BLaER1 treated with 17β-estradiol and CSF1 and Interleukin-3, amounts not matched to agents 10 nM and 100 nM (cell line): ENCODE results near the gene PPP1R12B.
"Not testable (repeated sequence)": the region's sequence is repeated elsewhere in the genome, so short reads cannot be mapped to it uniquely, and the experiment has no call there.

Source experiments
- H3K27ac ChIP-seq, 11 experiments: shearing (Covaris generic); formaldehyde crosslinking; 2 replicates each; pipeline ENCODE4 v1.8.1; 2022
- H3K27me3 ChIP-seq, 11 experiments: shearing (Covaris generic); formaldehyde crosslinking; 2 replicates each; pipeline ENCODE4 v1.8.1; 2022
- H3K36me3 ChIP-seq, 11 experiments: shearing (Covaris generic); formaldehyde crosslinking; 2 replicates each; pipeline ENCODE4 v1.8.1; 2022
- H3K4me1 ChIP-seq, 10 experiments: shearing (Covaris generic); formaldehyde crosslinking; 2 replicates each; pipeline ENCODE4 v1.8.1; 2022
- H3K4me2 ChIP-seq, 11 experiments: shearing (Covaris generic); formaldehyde crosslinking; 2 replicates each; pipeline ENCODE4 v1.8.1; 2022
- H3K4me3 ChIP-seq, 10 experiments: shearing (Covaris generic); formaldehyde crosslinking; 2 replicates each; pipeline ENCODE4 v1.8.1; 2022
- H3K9ac ChIP-seq, 11 experiments: shearing (Covaris generic); formaldehyde crosslinking; 2 replicates each; pipeline ENCODE4 v1.8.1; 2022
- H3K9me3 ChIP-seq, 11 experiments: shearing (Covaris generic); formaldehyde crosslinking; replicated peaks in 1 of 11; 2 replicates each; pipeline ENCODE4 v1.8.1; 2022
- H4K20me1 ChIP-seq, 11 experiments: shearing (Covaris generic); formaldehyde crosslinking; 2 replicates each; pipeline ENCODE4 v1.8.1; 2022
- Cebpa-rat ChIP-seq, 11 experiments: shearing (Covaris generic); IDR thresholded peaks; 2 replicates each; pipeline ENCODE4 v1.8.1; 2022

Gene PPP1R12B

GRCh38 chr1:202410854-202411357, 62.4 kb downstream of the PPP1R12B start:
- peak overlapping the region in 4 of 11 experiments; percentile 31 to 44 (median 34); a peak in 5 of 22 replicates for H3K4me2 ChIP-seq
- H3K4me1 ChIP-seq, result peaks cover 4 to 12% (median 9%) of the 10 kb centered on the region in 10 experiments; a peak in 13 of 20 replicates
- H4K20me1 ChIP-seq, result peaks cover 0 to 35% (median 0%) of the 10 kb centered on the region in 11 experiments; a peak in 3 of 22 replicates
- H3K36me3 ChIP-seq, H3K9me3 ChIP-seq, H3K9ac ChIP-seq, H3K27me3 ChIP-seq, H3K27ac ChIP-seq, H3K4me3 ChIP-seq: not testable (repeated sequence)

- H3K36me3 ChIP-seq, result no peaks in the 10 kb centered on the region
- H4K20me1 ChIP-seq, result peaks cover 0 to 29% (median 0%) of the 10 kb centered on the region in 11 experiments; a peak in 3 of 22 replicates
- H3K4me3 ChIP-seq, result no peak overlapping the region
- peaks cover 4 to 12% (median 9%) of the 10 kb centered on the region in 10 experiments; a peak in 13 of 20 replicates for H3K4me1 ChIP-seq
- no peaks in the 10 kb centered on the region for H3K27me3 ChIP-seq
- no peak for TF ChIP-seq Cebpa-rat (IDR thresholded peaks at IDR 0.05)
- H3K9me3 ChIP-seq, result no peaks in the 10 kb centered on the region
- H3K4me2 ChIP-seq, result no peak overlapping the region; a peak in 1 of 22 replicates
- H3K9ac ChIP-seq, result no peak overlapping the region
- no peak overlapping the region for H3K27ac ChIP-seq
Observed at GRCh38 chr1:202411422-202411821, 62.9 kb downstream of the PPP1R12B start.

- Histone ChIP-seq H4K20me1 (peaks cover 0 to 25% (median 0%) of the 10 kb centered on the region in 11 experiments; a peak in 3 of 22 replicates), H3K4me1 (peaks cover 4 to 12% (median 9%) of the 10 kb centered on the region in 10 experiments; a peak in 13 of 20 replicates)
- H3K9me3 ChIP-seq, H3K4me2 ChIP-seq, H3K9ac ChIP-seq, H3K36me3 ChIP-seq, H3K4me3 ChIP-seq, H3K27me3 ChIP-seq, H3K27ac ChIP-seq: not testable (repeated sequence)
Observed at GRCh38 chr1:202412421-202412820, 63.9 kb downstream of the PPP1R12B start.

GRCh38 chr1:202416641-202417040, 68.1 kb downstream of the PPP1R12B start:
- Histone ChIP-seq H3K9ac (no peak overlapping the region), H3K36me3 (no peaks in the 10 kb centered on the region; a peak in 2 of 22 replicates), H3K27me3 (no peaks in the 10 kb centered on the region), H3K4me3 (no peak overlapping the region), H4K20me1 (peaks cover 0 to 15% (median 0%) of the 10 kb centered on the region in 11 experiments; a peak in 2 of 22 replicates), H3K4me2 (no peak overlapping the region), H3K4me1 (no peaks in the 10 kb centered on the region), H3K27ac (no peak overlapping the region), H3K9me3 (no peaks in the 10 kb centered on the region)
- TF ChIP-seq Cebpa-rat (IDR thresholded peaks at IDR 0.05), result no peak

- not testable (repeated sequence) for H3K4me3 ChIP-seq, H4K20me1 ChIP-seq, H3K9ac ChIP-seq, H3K27me3 ChIP-seq, H3K27ac ChIP-seq, H3K4me2 ChIP-seq, H3K4me1 ChIP-seq, H3K36me3 ChIP-seq, H3K9me3 ChIP-seq
Observed at GRCh38 chr1:202417141-202417540, 68.6 kb downstream of the PPP1R12B start.

GRCh38 chr1:202417762-202418201, 69.3 kb downstream of the PPP1R12B start:
- not testable (repeated sequence) for H3K4me3 ChIP-seq, H3K27ac ChIP-seq, H4K20me1 ChIP-seq

GRCh38 chr1:202419731-202420130, 71.2 kb downstream of the PPP1R12B start:
- H3K4me1 ChIP-seq, H3K36me3 ChIP-seq, H3K4me2 ChIP-seq, H3K9ac ChIP-seq, H4K20me1 ChIP-seq, H3K27me3 ChIP-seq, H3K4me3 ChIP-seq, H3K27ac ChIP-seq, H3K9me3 ChIP-seq: not testable (repeated sequence)

More at GRCh38 chr1:202417762-202418201, 69.3 kb downstream of the PPP1R12B start:
- H3K27me3 ChIP-seq, H3K9me3 ChIP-seq, H3K9ac ChIP-seq, H3K4me2 ChIP-seq, H3K4me1 ChIP-seq, H3K36me3 ChIP-seq: not testable (repeated sequence)

- not testable (repeated sequence) for H3K4me3 ChIP-seq, H3K36me3 ChIP-seq, H3K4me1 ChIP-seq, H3K9ac ChIP-seq, H3K27me3 ChIP-seq, H3K9me3 ChIP-seq, H4K20me1 ChIP-seq, H3K4me2 ChIP-seq, H3K27ac ChIP-seq
Observed at GRCh38 chr1:202420422-202421094, 72.1 kb downstream of the PPP1R12B start.

- not testable (repeated sequence) for H3K4me3 ChIP-seq, H3K36me3 ChIP-seq, H3K27ac ChIP-seq, H3K4me1 ChIP-seq, H3K9me3 ChIP-seq, H3K9ac ChIP-seq, H4K20me1 ChIP-seq, H3K4me2 ChIP-seq, H3K27me3 ChIP-seq
Observed at GRCh38 chr1:202422709-202423108, 74.2 kb downstream of the PPP1R12B start.

GRCh38 chr1:202424260-202424659, 75.8 kb downstream of the PPP1R12B start:
- not testable (repeated sequence) for H3K9me3 ChIP-seq, H3K27me3 ChIP-seq, H3K27ac ChIP-seq, H3K4me3 ChIP-seq, H3K4me2 ChIP-seq, H3K4me1 ChIP-seq, H4K20me1 ChIP-seq, H3K9ac ChIP-seq
- H3K36me3 ChIP-seq, result peaks cover 0 to 15% (median 0%) of the 10 kb centered on the region in 11 experiments; a peak in 8 of 22 replicates

GRCh38 chr1:202430111-202430510, 81.6 kb downstream of the PPP1R12B start:
- H3K9ac ChIP-seq, H3K4me1 ChIP-seq, H3K4me3 ChIP-seq, H3K4me2 ChIP-seq, H3K27ac ChIP-seq, H3K9me3 ChIP-seq, H3K27me3 ChIP-seq, H4K20me1 ChIP-seq: not testable (repeated sequence)
- H3K36me3 ChIP-seq, result peaks cover 19 to 55% (median 34%) of the 10 kb centered on the region in 11 experiments

- H3K27me3 ChIP-seq, H4K20me1 ChIP-seq, H3K4me3 ChIP-seq, H3K4me2 ChIP-seq, H3K4me1 ChIP-seq, H3K9ac ChIP-seq, H3K27ac ChIP-seq, H3K9me3 ChIP-seq: not testable (repeated sequence)
- peaks cover 25 to 60% (median 43%) of the 10 kb centered on the region in 11 experiments for H3K36me3 ChIP-seq
Observed at GRCh38 chr1:202432338-202432737, 83.8 kb downstream of the PPP1R12B start.
